ENCODE measurements around the gene STX4.

- no peak for TF ChIP-seq CTCF (IDR thresholded peaks at IDR 0.05)
- no peak for TF ChIP-seq POLR2A (IDR thresholded peaks at IDR 0.05; ENCODE audit: low read depth)
Measured at GRCh38 chr16:31005350-31006085, 27.8 kb upstream of the STX4 start.

Data from esophagus muscularis mucosa (tissue), 3 donors.